Measurements from ENCODE around the gene DAO.
A peak's percentile ranks its signal among the peaks of the same experiment; 100 is the strongest.

Gene DAO

DNA sequence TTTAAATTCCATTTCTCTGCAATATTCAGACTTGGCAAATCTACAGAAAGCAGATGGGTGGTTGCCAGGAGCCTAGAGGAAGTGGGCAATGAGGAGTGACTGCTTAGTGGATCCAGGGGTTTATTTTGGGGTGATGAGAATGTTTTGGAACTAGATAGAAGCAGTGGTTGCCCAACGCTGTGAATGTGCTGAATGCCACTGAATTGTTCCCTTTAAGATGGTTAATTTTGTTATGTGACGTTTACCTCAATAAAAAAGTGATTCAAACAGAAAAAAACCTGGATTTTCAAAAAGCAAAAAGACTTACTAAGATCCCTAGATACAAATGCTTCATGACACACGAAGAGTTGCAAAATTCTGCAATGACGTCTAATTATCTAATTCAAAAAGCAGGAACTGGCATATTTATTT lies 34.2 kb downstream of the DAO start:
- TF ChIP-seq CTCF (conservative IDR thresholded peaks at IDR 0.05; ENCODE audit: low read depth) = no peak
- ChIA-PET CTCF (no interaction called here), POLR2A (ENCODE audit: low non-redundant PET) (no interaction called here)
- peak overlapping the region; percentile 57 for H3K27ac ChIP-seq
- DNase-seq (ENCODE audit: low spot score) = no peak

GRCh38 chr12:108915632-108916133 lies 35.8 kb downstream of the DAO start:
- H3K27ac ChIP-seq = no peak overlapping the region
- no peak for TF ChIP-seq CTCF (conservative IDR thresholded peaks at IDR 0.05; ENCODE audit: low read depth)
- DNase-seq (ENCODE audit: low spot score) = no peak
- POLR2A ChIA-PET (ENCODE audit: low non-redundant PET) = no interaction called here
- CTCF ChIA-PET = no interaction called here

- ChIA-PET CTCF (interaction anchor here (0.6 kb wide), 2 partner anchors 13 to 48 kb away, joined by 3 to 4 read pairs; no protein-coding TSS in a partner anchor), POLR2A (ENCODE audit: low non-redundant PET) (no interaction called here)
- DNase-seq (ENCODE audit: low spot score) = no peak
- TF ChIP-seq CTCF (conservative IDR thresholded peaks at IDR 0.05; ENCODE audit: low read depth) = no peak
- H3K27ac ChIP-seq = no peak overlapping the region
Measured at GRCh38 chr12:108916336-108916735, 36.4 kb downstream of the DAO start.

- DNase-seq (ENCODE audit: low spot score) = no peak
- ChIA-PET POLR2A (ENCODE audit: low non-redundant PET) (no interaction called here), CTCF (no interaction called here)
- TF ChIP-seq CTCF (conservative IDR thresholded peaks at IDR 0.05; ENCODE audit: low read depth) = no peak
- H3K27ac ChIP-seq = no peak overlapping the region
Measured at GRCh38 chr12:108918206-108918605, 38.3 kb downstream of the DAO start.

DNA sequence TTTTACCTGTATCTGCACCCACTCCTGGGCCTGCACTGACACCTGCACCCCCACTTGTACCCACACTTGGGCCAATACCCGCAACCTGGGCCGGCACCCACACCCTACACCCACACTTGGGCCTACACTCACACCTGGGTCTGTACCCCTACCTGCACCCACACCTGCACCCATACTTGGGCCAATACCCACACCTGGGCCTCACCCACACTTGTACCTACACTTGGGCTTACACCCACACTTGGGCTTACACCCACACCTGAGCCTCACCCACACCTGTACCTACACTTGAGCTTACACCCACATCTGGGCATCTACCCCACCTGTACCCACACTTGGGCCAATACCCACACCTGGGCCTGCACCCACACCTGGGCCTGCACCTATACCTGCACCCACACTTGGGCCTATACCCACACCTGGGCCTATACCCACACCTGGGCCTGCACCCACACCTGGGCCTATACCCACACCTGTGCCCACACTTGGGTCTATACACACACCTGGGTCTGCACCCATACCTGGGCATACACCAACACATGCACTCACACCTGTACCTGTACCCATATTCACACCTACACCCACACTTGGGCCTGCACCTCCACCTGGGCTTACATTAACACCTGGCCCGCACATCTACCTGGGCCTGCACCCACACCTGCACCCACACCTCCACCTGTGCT lies 39.2 kb downstream of the DAO start:
- CTCF ChIA-PET = no interaction called here
- DNase-seq (ENCODE audit: low spot score) = no peak
- no peak for TF ChIP-seq CTCF (conservative IDR thresholded peaks at IDR 0.05; ENCODE audit: low read depth)
- POLR2A ChIA-PET (ENCODE audit: low non-redundant PET) = no interaction called here
- H3K27ac ChIP-seq = no peak overlapping the region

GRCh38 chr12:108921946-108922345 lies 42.1 kb downstream of the DAO start:
- ChIA-PET POLR2A (ENCODE audit: low non-redundant PET) (no interaction called here), CTCF (interaction anchor here (0.7 kb wide), 1 partner anchor 10 kb away, joined by 4 read pairs; no protein-coding TSS in a partner anchor)
- no peak for DNase-seq (ENCODE audit: low spot score)
- H3K27ac ChIP-seq = no peak overlapping the region
- TF ChIP-seq CTCF (conservative IDR thresholded peaks at IDR 0.05; ENCODE audit: low read depth) = no peak

All from RWPE1 (cell line).